Suprapubic skin (tissue), 3 donors: ENCODE results near the gene KCNJ18.
"Not testable (repeated sequence)": the region's sequence is repeated elsewhere in the genome, so short reads cannot be mapped to it uniquely, and the experiment has no call there.

Experiments used
- EP300 ChIP-seq: sonication (generic); formaldehyde crosslinking; IDR thresholded peaks from one replicate; pipeline ENCODE4 v1.6.1; 2017; ENCODE audit warnings: antibody characterized with exemption
- POLR2A ChIP-seq, 2 donors: fragments of 450-650 bp; IDR thresholded peaks; one replicate each; pipeline ENCODE4 v1.6.1; 2017; ENCODE audit warnings: antibody characterized with exemption in 2 of 2, mild to moderate bottlenecking in 2 of 2, moderate library complexity in 2 of 2
- TF ChIP-seq, protein P1 (sequence below), 2 donors: fragments of 200-600 bp in 1 of 2; fragments of 450-650 bp in 1 of 2; sonication (generic) in 1 of 2; IDR thresholded peaks; one replicate each; pipeline ENCODE4 v1.5.1; 2016 to 2019; ENCODE audit warnings: antibody characterized with exemption in 2 of 2, mild to moderate bottlenecking in 1 of 2, moderate library complexity in 1 of 2

- not testable (repeated sequence) for TF ChIP-seq EP300; POLR2A (IDR thresholded peaks at IDR 0.05)
- TF ChIP-seq, protein P1, sequence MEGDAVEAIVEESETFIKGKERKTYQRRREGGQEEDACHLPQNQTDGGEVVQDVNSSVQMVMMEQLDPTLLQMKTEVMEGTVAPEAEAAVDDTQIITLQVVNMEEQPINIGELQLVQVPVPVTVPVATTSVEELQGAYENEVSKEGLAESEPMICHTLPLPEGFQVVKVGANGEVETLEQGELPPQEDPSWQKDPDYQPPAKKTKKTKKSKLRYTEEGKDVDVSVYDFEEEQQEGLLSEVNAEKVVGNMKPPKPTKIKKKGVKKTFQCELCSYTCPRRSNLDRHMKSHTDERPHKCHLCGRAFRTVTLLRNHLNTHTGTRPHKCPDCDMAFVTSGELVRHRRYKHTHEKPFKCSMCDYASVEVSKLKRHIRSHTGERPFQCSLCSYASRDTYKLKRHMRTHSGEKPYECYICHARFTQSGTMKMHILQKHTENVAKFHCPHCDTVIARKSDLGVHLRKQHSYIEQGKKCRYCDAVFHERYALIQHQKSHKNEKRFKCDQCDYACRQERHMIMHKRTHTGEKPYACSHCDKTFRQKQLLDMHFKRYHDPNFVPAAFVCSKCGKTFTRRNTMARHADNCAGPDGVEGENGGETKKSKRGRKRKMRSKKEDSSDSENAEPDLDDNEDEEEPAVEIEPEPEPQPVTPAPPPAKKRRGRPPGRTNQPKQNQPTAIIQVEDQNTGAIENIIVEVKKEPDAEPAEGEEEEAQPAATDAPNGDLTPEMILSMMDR (IDR thresholded peaks at IDR 0.05), result not testable (repeated sequence)
Observed at GRCh38 chr17:21648125-21648524, 44.2 kb upstream of the KCNJ18 start.
